Sigmoid colon (tissue), 3 donors: ENCODE data around the gene HMHB1.

Experiments used
- CTCF ChIP-seq, 4 experiments: fragments of 450-650 bp in 3 of 4; fragments of 200-600 bp in 1 of 4; IDR thresholded peaks; one replicate each; pipeline ENCODE4 v1.5.1; 2016 to 2019; ENCODE audit warnings: antibody characterized with exemption in 4 of 4, mild to moderate bottlenecking in 3 of 4, moderate library complexity in 2 of 4
- POLR2A ChIP-seq, 2 donors: fragments of 450-650 bp; IDR thresholded peaks; one replicate each; pipeline ENCODE4 v1.6.1; 2016; ENCODE audit warnings: antibody characterized with exemption in 2 of 2, mild to moderate bottlenecking in 2 of 2, moderate library complexity in 2 of 2

DNA sequence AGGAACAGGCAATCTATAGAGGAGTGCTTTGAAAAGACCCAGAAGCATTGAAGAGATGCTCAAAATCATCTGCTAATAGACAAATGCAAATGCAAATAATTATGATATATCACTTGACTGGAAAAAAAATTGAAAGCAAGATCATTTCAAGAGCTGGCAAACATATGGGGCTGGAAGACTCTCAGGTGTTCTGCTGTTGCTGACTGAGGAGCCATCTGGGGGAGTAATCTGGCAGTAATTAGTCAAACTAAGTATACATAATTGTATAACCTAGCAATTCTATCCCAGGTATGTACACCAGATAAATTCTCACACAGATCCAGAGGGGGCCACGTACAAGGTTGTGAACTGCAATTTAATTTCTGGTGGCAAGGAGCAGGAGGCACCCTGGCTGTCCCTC lies 4.6 kb upstream of the HMHB1 start:
- TF ChIP-seq POLR2A (IDR thresholded peaks at IDR 0.05) (no peak), CTCF (IDR thresholded peaks at IDR 0.05) (no peak)
